OCI-LY3 (cell line): ENCODE results near the gene SEC14L6.

Experiments used
- CTCF ChIP-seq: fragments of 200-600, 300-600 bp; sonication (generic); IDR thresholded peaks from 2 replicates; pipeline ENCODE4 v1.5.1; 2014; ENCODE audit warnings: antibody characterized with exemption, low read length, low read depth
- EZH2phosphoT487 ChIP-seq: fragments of 200-600 bp; shearing (Covaris generic); IDR thresholded peaks from 2 replicates; pipeline ENCODE4 v1.6.1; 2018; ENCODE audit warnings: antibody characterized with exemption, mixed run types, low read depth

- no peak for TF ChIP-seq CTCF
- TF ChIP-seq EZH2phosphoT487, result no peak
Measured at GRCh38 chr22:30591191-30591587, 44.6 kb upstream of the SEC14L6 start.
